ENCODE results near the gene ADGRL3.
"Not testable (repeated sequence)": the region's sequence is repeated elsewhere in the genome, so short reads cannot be mapped to it uniquely, and the experiment has no call there.

Gene ADGRL3

GRCh38 chr4:61332693-61333092, 132.6 kb downstream of the ADGRL3 start:
- DNase-seq (ENCODE audit: low read depth), result no peak
- no peak overlapping the region for H3K4me3 ChIP-seq (ENCODE audit: low read depth, low read length)

- no peak for DNase-seq (ENCODE audit: low read depth)
- no peak overlapping the region for H3K4me3 ChIP-seq (ENCODE audit: low read depth, low read length)
These were observed 133.4 kb downstream of the ADGRL3 start for GRCh38 chr4:61333490-61333889.

GRCh38 chr4:61335241-61335763, 135.2 kb downstream of the ADGRL3 start:
- no peak overlapping the region for H3K4me3 ChIP-seq (ENCODE audit: low read depth, low read length)
- DNase-seq (ENCODE audit: low read depth), result no peak

- no peak overlapping the region for H3K4me3 ChIP-seq (ENCODE audit: low read depth, low read length)
- no peak for DNase-seq (ENCODE audit: low read depth)
These were observed 136.4 kb downstream of the ADGRL3 start for GRCh38 chr4:61336488-61336887.

GRCh38 chr4:61336916-61337315, 136.8 kb downstream of the ADGRL3 start:
- no peak for DNase-seq (ENCODE audit: low read depth)
- no peak overlapping the region for H3K4me3 ChIP-seq (ENCODE audit: low read depth, low read length)

GRCh38 chr4:61342061-61342460, 141.9 kb downstream of the ADGRL3 start:
- no peak for DNase-seq (ENCODE audit: low read depth)
- no peak overlapping the region for H3K4me3 ChIP-seq (ENCODE audit: low read depth, low read length)

- no peak for DNase-seq (ENCODE audit: low read depth)
- no peak overlapping the region for H3K4me3 ChIP-seq (ENCODE audit: low read depth, low read length)
These were observed 150.8 kb downstream of the ADGRL3 start for GRCh38 chr4:61350932-61351331.

- no peak for DNase-seq (ENCODE audit: low read depth)
These were observed 156.6 kb downstream of the ADGRL3 start for GRCh38 chr4:61356696-61357095.

GRCh38 chr4:61359301-61359700, 159.2 kb downstream of the ADGRL3 start:
- DNase-seq (ENCODE audit: low read depth), result no peak
- no peak overlapping the region for H3K4me3 ChIP-seq (ENCODE audit: low read depth, low read length)

More at GRCh38 chr4:61356696-61357095, 156.6 kb downstream of the ADGRL3 start:
- H3K4me3 ChIP-seq (ENCODE audit: low read depth, low read length), result no peak overlapping the region

- DNase-seq (ENCODE audit: low read depth); H3K4me3 ChIP-seq (ENCODE audit: low read depth, low read length): not testable (repeated sequence)
These were observed 172.7 kb downstream of the ADGRL3 start for GRCh38 chr4:61372817-61373216.

GRCh38 chr4:61373901-61374440, 173.8 kb downstream of the ADGRL3 start:
- DNase-seq (ENCODE audit: low read depth), result peak; percentile 37
- no peak overlapping the region for H3K4me3 ChIP-seq (ENCODE audit: low read depth, low read length)

- H3K4me3 ChIP-seq (ENCODE audit: low read depth, low read length), result no peak overlapping the region
- peak; percentile 45 for DNase-seq (ENCODE audit: low read depth)
These were observed 174.3 kb downstream of the ADGRL3 start for GRCh38 chr4:61374447-61374891.

GRCh38 chr4:61375301-61375700, 175.2 kb downstream of the ADGRL3 start:
- DNase-seq (ENCODE audit: low read depth), result peak; percentile 18
- no peak overlapping the region for H3K4me3 ChIP-seq (ENCODE audit: low read depth, low read length)

- DNase-seq (ENCODE audit: low read depth), result no peak
- no peak overlapping the region for H3K4me3 ChIP-seq (ENCODE audit: low read depth, low read length)
These were observed 176.2 kb downstream of the ADGRL3 start for GRCh38 chr4:61376301-61376700.

GRCh38 chr4:61379406-61379805, 179.3 kb downstream of the ADGRL3 start:
- H3K4me3 ChIP-seq (ENCODE audit: low read depth, low read length), result no peak overlapping the region
- no peak for DNase-seq (ENCODE audit: low read depth)

- H3K4me3 ChIP-seq (ENCODE audit: low read depth, low read length), result no peak overlapping the region
- no peak for DNase-seq (ENCODE audit: low read depth)
These were observed 180.7 kb downstream of the ADGRL3 start for GRCh38 chr4:61380865-61381264.

GRCh38 chr4:61385256-61385655, 185.1 kb downstream of the ADGRL3 start:
- peak; percentile 10 for DNase-seq (ENCODE audit: low read depth)

GRCh38 chr4:61387372-61387771, 187.2 kb downstream of the ADGRL3 start:
- H3K4me3 ChIP-seq (ENCODE audit: low read depth, low read length); DNase-seq (ENCODE audit: low read depth): not testable (repeated sequence)

More at GRCh38 chr4:61385256-61385655, 185.1 kb downstream of the ADGRL3 start:
- no peak overlapping the region for H3K4me3 ChIP-seq (ENCODE audit: low read depth, low read length)

- DNase-seq (ENCODE audit: low read depth), result no peak
- H3K4me3 ChIP-seq (ENCODE audit: low read depth, low read length), result no peak overlapping the region
These were observed 189.5 kb downstream of the ADGRL3 start for GRCh38 chr4:61389640-61390039.

GRCh38 chr4:61395754-61396153, 195.6 kb downstream of the ADGRL3 start:
- no peak overlapping the region for H3K4me3 ChIP-seq (ENCODE audit: low read depth, low read length)
- DNase-seq (ENCODE audit: low read depth), result no peak

- DNase-seq (ENCODE audit: low read depth), result peak; percentile 52
- no peak overlapping the region for H3K4me3 ChIP-seq (ENCODE audit: low read depth, low read length)
These were observed 197.0 kb downstream of the ADGRL3 start for GRCh38 chr4:61397174-61397573.
